Endodermal cell (in vitro differentiated cells): ENCODE results near the gene FHL3. TPM values are rescaled to one million over a fixed set of nuclear protein-coding genes. Genes with fewer than 3 reads are reported as not detected.
A peak's percentile ranks its signal among the peaks of the same experiment; 100 is the strongest.

Experiments
- DNase-seq: peaks from one replicate; pipeline ENCODE4 v3.0.0-alpha.2; 2017
- H3K27ac ChIP-seq: 2 replicates; pipeline ENCODE4 v1.5.1; 2013; ENCODE audit warnings: mild to moderate bottlenecking, low read depth, low read length, moderate library complexity
- H3K27me3 ChIP-seq: 2 replicates; pipeline ENCODE4 v1.6.1; 2013; ENCODE audit warnings: mild to moderate bottlenecking, low read length, moderate library complexity; ENCODE audit not compliant: insufficient read depth, control insufficient read depth, poor library complexity, severe bottlenecking
- H3K36me3 ChIP-seq: 2 replicates; pipeline ENCODE4 v1.7.0; 2013; ENCODE audit warnings: mild to moderate bottlenecking, low read length, moderate library complexity; ENCODE audit not compliant: control insufficient read depth, insufficient read depth
- H3K4me1 ChIP-seq: one replicate; pipeline ENCODE4 v1.7.0; 2013; ENCODE audit warnings: low read length; ENCODE audit not compliant: control insufficient read depth, insufficient read depth
- H3K4me3 ChIP-seq: 2 replicates; pipeline ENCODE4 v1.5.1; 2013; ENCODE audit warnings: mild to moderate bottlenecking, low read length, moderate library complexity
- H3K9ac ChIP-seq: 2 replicates; pipeline ENCODE4 v1.6.1; 2013; ENCODE audit warnings: mild to moderate bottlenecking, low read length, moderate library complexity; ENCODE audit not compliant: poor library complexity, severe bottlenecking; ENCODE audit errors: extremely low read depth
- H3K9me3 ChIP-seq: 2 replicates; pipeline ENCODE4 v1.6.1; 2013; ENCODE audit warnings: mild to moderate bottlenecking, low read length, moderate library complexity; ENCODE audit not compliant: control insufficient read depth
- H3K27ac Mint-ChIP-seq: 2 replicates; pipeline ENCODE4 v1.8.0; 2020; ENCODE audit warnings: mixed read lengths
- H3K27me3 Mint-ChIP-seq: 2 replicates; pipeline ENCODE4 v1.8.0; 2021; ENCODE audit warnings: mild to moderate bottlenecking, mixed read lengths; ENCODE audit not compliant: insufficient read depth
- H3K36me3 Mint-ChIP-seq: 2 replicates; pipeline ENCODE4 v1.8.0; 2020; ENCODE audit warnings: low read depth, mixed read lengths
- H3K4me1 Mint-ChIP-seq: 2 replicates; pipeline ENCODE4 v1.8.0; 2020; ENCODE audit warnings: mixed read lengths
- H3K4me3 Mint-ChIP-seq: 2 replicates; pipeline ENCODE4 v1.8.0; 2020; ENCODE audit warnings: mild to moderate bottlenecking, moderate library complexity, mixed read lengths
- H3K9me3 Mint-ChIP-seq: 2 replicates; pipeline ENCODE4 v1.8.0; 2020; ENCODE audit warnings: mild to moderate bottlenecking, mixed read lengths
- WGBS, 2 experiments: methylation state at CpG; one replicate each; pipeline versions ENCODE4 v1.1.5 to v1.1.7; 2013; ENCODE audit warnings: missing lambda C conversion rate in 2 of 2, mixed read lengths in 1 of 2; ENCODE audit not compliant: insufficient coverage in 1 of 2, insufficient read length in 1 of 2; 5-methylcytosine and 5-hydroxymethylcytosine counted together
- total RNA-seq, 2 donors: library from RNA; stranded (reverse); fragmentation: NEBNext Ultra II Directional in 1 of 2; extraction: Animal tissue kit (Norgen Biotek cat#: 25700) in 1 of 2; gene quantifications; 2 replicates in 1 of 2; 3 replicates in 1 of 2; pipeline ENCODE4 v1.2.1, GENCODE V29; 2021
- TF ChIP-seq, protein P1 (sequence below): fragments of 200-600 bp; sonication (generic); conservative IDR thresholded peaks from 2 replicates; pipeline ENCODE4 v1.5.0; 2021; ENCODE audit warnings: antibody characterized with exemption, mild to moderate bottlenecking

The FHL3 gene
- total RNA-seq, 2 donors from 2014 or later: 20.5 to 20.6 TPM

DNA sequence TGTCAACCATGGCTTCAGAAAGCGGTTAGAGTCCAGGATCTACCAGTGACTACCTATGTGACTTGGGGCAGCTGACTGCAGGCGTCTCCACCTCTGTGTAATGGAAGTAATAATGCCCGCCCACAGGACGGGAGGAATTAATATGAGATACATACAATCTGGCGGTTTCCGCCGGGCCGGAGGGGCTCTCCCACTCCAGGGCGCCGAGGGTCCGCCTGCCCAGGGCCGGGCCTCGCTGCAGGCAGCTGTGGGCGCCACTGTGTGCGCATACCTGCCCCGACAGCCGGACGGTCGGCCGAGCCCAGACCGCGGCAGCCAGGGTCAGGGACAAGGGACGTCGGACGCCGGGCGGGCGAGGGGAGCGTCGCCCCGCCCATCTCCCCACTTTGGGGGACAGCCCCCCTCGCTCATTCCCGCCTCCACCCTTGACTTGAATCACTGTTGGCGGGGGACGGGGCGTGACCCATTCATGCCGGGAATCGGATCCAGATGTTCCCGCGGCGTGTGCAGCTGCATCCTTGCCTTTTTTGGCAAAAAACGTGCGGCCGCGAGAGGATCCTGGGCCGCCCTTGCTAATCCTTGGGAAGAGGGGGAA lies 9.5 kb downstream of the FHL3 start:
- no peaks in the 10 kb centered on the region for H3K9me3 ChIP-seq
- peak overlapping the region; percentile 61 for H3K4me3 Mint-ChIP-seq
- no peak overlapping the region for H3K27ac ChIP-seq
- DNase-seq: peak; percentile 89
- H3K9me3 Mint-ChIP-seq: no peaks in the 10 kb centered on the region
- no peak overlapping the region for H3K4me3 ChIP-seq
- no peaks in the 10 kb centered on the region for H3K27me3 ChIP-seq
- H3K9ac ChIP-seq: no peak overlapping the region
- peaks cover 20% of the 10 kb centered on the region for H3K4me1 ChIP-seq
- peaks cover 20% of the 10 kb centered on the region for H3K4me1 Mint-ChIP-seq
- 74 to 89% methylated on average over 15 to 46 of the region's 46 CpGs for WGBS, 2 experiments
- H3K36me3 ChIP-seq: peaks cover 38% of the 10 kb centered on the region
- peaks cover 16% of the 10 kb centered on the region for H3K36me3 Mint-ChIP-seq
- no peaks in the 10 kb centered on the region for H3K27me3 Mint-ChIP-seq
- peak overlapping the region; percentile 84 for H3K27ac Mint-ChIP-seq
- TF ChIP-seq, protein P1, sequence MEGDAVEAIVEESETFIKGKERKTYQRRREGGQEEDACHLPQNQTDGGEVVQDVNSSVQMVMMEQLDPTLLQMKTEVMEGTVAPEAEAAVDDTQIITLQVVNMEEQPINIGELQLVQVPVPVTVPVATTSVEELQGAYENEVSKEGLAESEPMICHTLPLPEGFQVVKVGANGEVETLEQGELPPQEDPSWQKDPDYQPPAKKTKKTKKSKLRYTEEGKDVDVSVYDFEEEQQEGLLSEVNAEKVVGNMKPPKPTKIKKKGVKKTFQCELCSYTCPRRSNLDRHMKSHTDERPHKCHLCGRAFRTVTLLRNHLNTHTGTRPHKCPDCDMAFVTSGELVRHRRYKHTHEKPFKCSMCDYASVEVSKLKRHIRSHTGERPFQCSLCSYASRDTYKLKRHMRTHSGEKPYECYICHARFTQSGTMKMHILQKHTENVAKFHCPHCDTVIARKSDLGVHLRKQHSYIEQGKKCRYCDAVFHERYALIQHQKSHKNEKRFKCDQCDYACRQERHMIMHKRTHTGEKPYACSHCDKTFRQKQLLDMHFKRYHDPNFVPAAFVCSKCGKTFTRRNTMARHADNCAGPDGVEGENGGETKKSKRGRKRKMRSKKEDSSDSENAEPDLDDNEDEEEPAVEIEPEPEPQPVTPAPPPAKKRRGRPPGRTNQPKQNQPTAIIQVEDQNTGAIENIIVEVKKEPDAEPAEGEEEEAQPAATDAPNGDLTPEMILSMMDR: no peak

DNA sequence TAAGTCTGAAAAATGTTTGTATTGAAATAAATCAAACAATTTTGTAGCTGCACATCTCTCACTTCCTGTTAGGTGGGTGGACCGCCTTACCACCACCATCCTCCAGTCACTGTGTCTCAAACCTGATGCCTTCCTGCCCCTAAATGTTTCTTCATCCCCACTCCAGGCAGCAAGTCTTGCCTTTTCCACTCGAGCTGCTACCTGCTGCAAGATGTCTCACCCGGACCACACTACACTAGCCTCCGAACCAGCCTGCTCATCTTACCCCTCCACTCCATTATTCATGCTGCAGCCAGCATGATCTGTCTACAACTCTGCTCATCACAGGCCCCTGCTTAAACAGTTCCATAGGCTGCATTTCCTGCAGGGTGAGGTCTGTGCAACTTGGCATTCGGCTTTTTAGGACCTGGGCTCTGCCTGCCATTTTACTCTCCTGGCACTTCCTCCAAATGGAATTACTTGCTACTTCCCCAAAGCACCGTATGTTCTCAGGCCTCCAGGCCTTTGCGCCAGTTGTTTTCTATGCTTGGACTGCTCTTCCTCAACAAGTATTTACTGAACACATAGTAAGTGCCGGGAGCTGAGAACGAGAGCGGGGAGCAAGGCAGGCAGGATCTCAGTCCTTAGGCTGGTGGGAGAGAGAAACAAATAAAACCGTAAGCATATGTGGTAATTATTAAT lies 10.3 kb downstream of the FHL3 start:
- H3K4me1 ChIP-seq: peaks cover 13% of the 10 kb centered on the region
- Mint-ChIP-seq H3K36me3 (peaks cover 16% of the 10 kb centered on the region), H3K4me3 (peak overlapping the region; percentile 61), H3K27ac (no peak overlapping the region), H3K9me3 (no peaks in the 10 kb centered on the region), H3K4me1 (peaks cover 16% of the 10 kb centered on the region), H3K27me3 (no peaks in the 10 kb centered on the region)
- H3K4me3 ChIP-seq: no peak overlapping the region
- H3K9ac ChIP-seq: no peak overlapping the region
- TF ChIP-seq, protein P1: no peak
- H3K27me3 ChIP-seq: no peaks in the 10 kb centered on the region
- no peak overlapping the region for H3K27ac ChIP-seq
- 93 to 95% methylated on average over 11 of the region's 11 CpGs for WGBS, 2 experiments
- DNase-seq: peak; percentile 43
- H3K9me3 ChIP-seq: no peaks in the 10 kb centered on the region
- H3K36me3 ChIP-seq: peaks cover 38% of the 10 kb centered on the region

DNA sequence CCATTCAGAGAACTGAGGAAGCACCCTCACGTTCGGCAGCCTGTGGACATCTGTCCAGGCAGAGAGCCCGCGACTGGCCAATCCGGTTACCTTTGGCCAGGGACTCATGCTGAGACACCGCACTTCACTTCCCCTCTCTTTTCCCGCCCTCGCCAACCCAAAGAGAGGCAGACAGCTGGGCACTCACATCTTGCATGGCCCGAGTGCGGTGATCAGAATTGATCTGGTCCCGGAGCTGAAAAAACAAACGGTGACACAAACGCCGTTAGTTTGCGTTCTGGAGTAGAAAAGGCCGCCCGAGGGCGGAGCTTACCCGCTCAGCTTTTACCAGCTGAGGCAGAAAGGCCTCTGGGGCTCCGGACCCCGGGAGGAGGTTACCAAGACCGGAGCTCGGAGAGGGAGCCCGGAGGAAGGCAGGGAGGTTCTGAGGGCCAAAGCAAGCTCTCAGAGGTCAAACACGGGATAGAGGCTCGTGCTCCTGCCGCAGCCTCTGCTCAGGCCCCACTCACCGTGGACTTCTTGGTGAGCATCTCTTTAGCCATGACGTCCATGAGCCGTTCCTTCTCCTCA lies 15.9 kb downstream of the FHL3 start:
- Mint-ChIP-seq H3K27me3 (no peaks in the 10 kb centered on the region), H3K4me3 (peak overlapping the region; percentile 96), H3K27ac (peak overlapping the region; percentile 95), H3K36me3 (peaks cover 29% of the 10 kb centered on the region), H3K9me3 (no peaks in the 10 kb centered on the region), H3K4me1 (peaks cover 5% of the 10 kb centered on the region)
- peak overlapping the region; percentile 95 for H3K4me3 ChIP-seq
- no peaks in the 10 kb centered on the region for H3K9me3 ChIP-seq
- peaks cover 45% of the 10 kb centered on the region for H3K36me3 ChIP-seq
- no peaks in the 10 kb centered on the region for H3K27me3 ChIP-seq
- peak; percentile 73 for DNase-seq
- peak overlapping the region; percentile 66 for H3K27ac ChIP-seq
- no peaks in the 10 kb centered on the region for H3K4me1 ChIP-seq
- TF ChIP-seq, protein P1: no peak
- peak overlapping the region; percentile 85 for H3K9ac ChIP-seq
- WGBS, 2 experiments: 0 to 1% methylated on average over 20 to 30 of the region's 30 CpGs
